ENCODE measurements around the gene SMIM13.

SMIM13 gene

DNA sequence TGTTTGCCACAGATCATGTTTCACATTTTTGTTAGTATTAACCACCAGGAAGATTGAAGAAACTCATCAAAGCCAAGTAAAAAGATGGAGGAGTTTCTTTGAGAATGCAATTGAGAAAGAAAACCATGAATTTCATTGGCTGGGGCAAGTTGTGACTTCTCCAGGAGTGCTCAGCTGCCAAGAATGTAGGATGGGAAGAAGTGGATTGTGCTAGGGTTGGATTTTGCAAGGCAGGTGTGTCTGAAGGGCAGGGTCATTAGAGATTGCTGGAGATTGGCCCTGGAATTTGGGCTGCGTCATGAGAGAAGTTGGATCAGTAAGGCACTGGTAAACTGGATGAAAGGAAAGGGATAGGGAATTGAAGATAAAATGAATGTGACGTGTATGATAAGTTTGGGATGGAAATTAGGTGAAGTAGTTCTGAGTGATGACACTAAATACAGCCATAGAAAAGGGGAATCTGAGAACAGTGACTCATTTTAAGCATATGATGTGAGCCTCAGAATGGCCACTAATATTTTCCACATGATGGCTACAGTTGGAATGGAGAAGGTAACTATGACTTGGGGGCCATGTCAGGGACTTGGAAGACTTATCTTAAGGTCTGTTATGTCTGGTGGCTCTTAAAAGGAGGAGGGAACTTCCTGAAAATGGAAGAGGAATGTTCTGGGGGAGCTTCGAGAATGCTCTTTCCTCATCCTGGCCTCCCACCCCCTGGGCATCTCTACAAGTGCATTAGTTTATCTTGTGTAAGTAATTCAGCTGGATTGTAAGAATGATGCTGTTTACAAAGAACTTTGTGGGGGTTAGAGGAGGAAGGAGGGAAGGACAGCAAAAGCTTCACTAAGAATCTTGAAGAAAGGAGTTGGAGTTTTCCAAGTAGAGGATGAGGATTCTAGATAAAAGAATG, 45.7 kb downstream of the SMIM13 start:
- Histone ChIP-seq H3K4me3 (IDR thresholded peaks at IDR 0.05; ENCODE audit: insufficient read depth, low read depth, low read length) (no peak overlapping the region), H3K36me3 (ENCODE audit: insufficient read depth) (0 out of 2 replicates have a peak, but pooled peaks cover 7% of the 10 kb centered on the region), H3K27ac (no peak overlapping the region), H4K20me1 (ENCODE audit: insufficient read depth) (no peaks in the 10 kb centered on the region), H3K79me2 (ENCODE audit: insufficient read depth, low read depth) (no peaks in the 10 kb centered on the region), H3K4me2 (no peak overlapping the region), H3K27me3 (ENCODE audit: insufficient read depth, low read depth) (no peaks in the 10 kb centered on the region), H2AFZ (ENCODE audit: low read depth) (no peak overlapping the region), H3K9ac (no peak overlapping the region), H3K4me1 (ENCODE audit: low read depth, poor library complexity, severe bottlenecking) (no peaks in the 10 kb centered on the region)
- TF ChIP-seq, protein P1, sequence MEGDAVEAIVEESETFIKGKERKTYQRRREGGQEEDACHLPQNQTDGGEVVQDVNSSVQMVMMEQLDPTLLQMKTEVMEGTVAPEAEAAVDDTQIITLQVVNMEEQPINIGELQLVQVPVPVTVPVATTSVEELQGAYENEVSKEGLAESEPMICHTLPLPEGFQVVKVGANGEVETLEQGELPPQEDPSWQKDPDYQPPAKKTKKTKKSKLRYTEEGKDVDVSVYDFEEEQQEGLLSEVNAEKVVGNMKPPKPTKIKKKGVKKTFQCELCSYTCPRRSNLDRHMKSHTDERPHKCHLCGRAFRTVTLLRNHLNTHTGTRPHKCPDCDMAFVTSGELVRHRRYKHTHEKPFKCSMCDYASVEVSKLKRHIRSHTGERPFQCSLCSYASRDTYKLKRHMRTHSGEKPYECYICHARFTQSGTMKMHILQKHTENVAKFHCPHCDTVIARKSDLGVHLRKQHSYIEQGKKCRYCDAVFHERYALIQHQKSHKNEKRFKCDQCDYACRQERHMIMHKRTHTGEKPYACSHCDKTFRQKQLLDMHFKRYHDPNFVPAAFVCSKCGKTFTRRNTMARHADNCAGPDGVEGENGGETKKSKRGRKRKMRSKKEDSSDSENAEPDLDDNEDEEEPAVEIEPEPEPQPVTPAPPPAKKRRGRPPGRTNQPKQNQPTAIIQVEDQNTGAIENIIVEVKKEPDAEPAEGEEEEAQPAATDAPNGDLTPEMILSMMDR (conservative IDR thresholded peaks at IDR 0.05; ENCODE audit: low read depth, low read length), result no peak

DNA sequence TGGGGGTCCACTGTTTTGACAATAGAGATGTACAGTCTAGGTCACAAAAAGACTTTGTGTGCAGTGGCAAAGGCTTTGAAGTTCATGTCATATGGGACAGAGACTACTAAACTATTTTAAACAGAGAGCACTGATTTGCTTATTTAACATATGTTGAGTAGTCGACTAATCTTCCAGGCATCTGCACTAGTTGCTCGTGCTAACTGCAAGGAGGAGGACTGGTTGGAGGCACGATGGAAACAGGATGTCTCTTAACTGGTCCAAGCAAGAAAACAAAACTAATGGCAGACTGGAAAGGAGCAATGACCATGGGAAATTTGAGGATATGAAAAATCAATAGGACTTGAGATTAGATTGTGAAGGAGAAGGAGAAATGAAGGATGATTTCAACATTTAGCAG, 46.4 kb downstream of the SMIM13 start:
- Histone ChIP-seq H3K27ac (no peak overlapping the region), H3K79me2 (ENCODE audit: insufficient read depth, low read depth) (no peaks in the 10 kb centered on the region), H2AFZ (ENCODE audit: low read depth) (no peak overlapping the region), H3K4me1 (ENCODE audit: low read depth, poor library complexity, severe bottlenecking) (peaks cover 3% of the 10 kb centered on the region), H3K9ac (no peak overlapping the region), H4K20me1 (ENCODE audit: insufficient read depth) (no peaks in the 10 kb centered on the region), H3K4me2 (no peak overlapping the region), H3K36me3 (ENCODE audit: insufficient read depth) (0 out of 2 replicates have a peak, but pooled peaks cover 3% of the 10 kb centered on the region), H3K4me3 (IDR thresholded peaks at IDR 0.05; ENCODE audit: insufficient read depth, low read depth, low read length) (no peak overlapping the region), H3K27me3 (ENCODE audit: insufficient read depth, low read depth) (no peaks in the 10 kb centered on the region)
- TF ChIP-seq, protein P1 (conservative IDR thresholded peaks at IDR 0.05; ENCODE audit: low read depth, low read length), result no peak

DNA sequence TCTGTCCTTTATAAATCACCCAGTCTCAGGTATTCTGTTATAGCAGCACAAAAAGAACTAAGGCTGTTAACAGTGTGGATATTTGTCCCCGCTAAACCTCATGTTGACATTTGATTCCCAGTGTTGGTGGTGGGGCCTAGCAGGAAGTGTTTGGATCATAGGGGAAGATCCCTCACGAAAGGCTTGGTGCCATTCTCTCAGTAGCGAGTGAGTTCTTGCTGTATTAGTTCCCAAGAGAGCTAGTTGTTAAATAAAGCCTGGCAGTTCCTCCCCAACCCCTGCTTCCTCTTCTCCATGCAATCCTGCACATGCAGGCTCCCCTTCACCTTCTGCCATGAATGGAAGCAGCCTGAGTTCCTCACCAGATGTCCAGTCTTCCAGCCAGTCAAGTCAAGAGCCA, 47.7 kb downstream of the SMIM13 start:
- no peaks in the 10 kb centered on the region for H3K27me3 ChIP-seq (ENCODE audit: insufficient read depth, low read depth)
- H4K20me1 ChIP-seq (ENCODE audit: insufficient read depth), result no peaks in the 10 kb centered on the region
- no peak overlapping the region for H3K4me2 ChIP-seq
- peaks cover 3% of the 10 kb centered on the region for H3K4me1 ChIP-seq (ENCODE audit: low read depth, poor library complexity, severe bottlenecking)
- no peak overlapping the region for H3K9ac ChIP-seq
- H3K36me3 ChIP-seq (ENCODE audit: insufficient read depth), result no peaks in the 10 kb centered on the region
- no peak overlapping the region for H2AFZ ChIP-seq (ENCODE audit: low read depth)
- H3K27ac ChIP-seq, result no peak overlapping the region
- no peaks in the 10 kb centered on the region for H3K79me2 ChIP-seq (ENCODE audit: insufficient read depth, low read depth)
- TF ChIP-seq, protein P1 (conservative IDR thresholded peaks at IDR 0.05; ENCODE audit: low read depth, low read length), result no peak
- no peak overlapping the region for H3K4me3 ChIP-seq (IDR thresholded peaks at IDR 0.05; ENCODE audit: insufficient read depth, low read depth, low read length)

DNA sequence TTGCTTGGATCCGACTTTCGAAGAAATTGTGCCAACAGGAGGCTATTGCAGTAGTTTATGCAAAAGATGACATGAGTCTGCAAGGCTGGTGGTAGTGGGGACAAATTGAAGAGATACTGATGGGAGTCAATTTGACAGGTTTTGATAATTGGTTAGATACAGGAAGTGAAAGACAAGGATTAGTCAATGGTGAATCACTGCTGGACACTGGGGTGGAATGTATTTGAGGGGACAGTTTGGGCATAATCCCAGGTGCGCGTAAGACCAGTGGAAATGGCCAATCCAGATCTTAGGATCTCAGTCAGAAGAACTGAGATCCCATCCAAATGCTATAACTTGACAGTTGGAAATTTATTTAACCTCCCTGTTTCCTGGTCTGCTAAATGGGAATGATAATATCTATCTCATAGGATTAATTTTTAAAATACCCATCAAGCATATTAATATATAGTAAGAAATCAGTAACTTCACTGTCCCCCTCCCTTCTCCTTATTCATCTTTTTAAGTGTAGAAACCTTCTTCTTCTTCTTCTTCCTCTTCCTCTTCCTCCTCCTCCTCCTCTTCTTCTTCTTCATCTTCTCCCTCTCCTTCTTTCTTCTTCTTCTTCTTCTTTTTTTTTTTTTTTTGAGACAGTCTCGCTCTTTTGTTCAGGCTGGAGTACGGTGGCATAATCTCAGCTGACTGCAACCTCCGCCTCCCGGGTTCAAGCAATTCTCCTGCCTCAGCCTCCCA, 48.8 kb downstream of the SMIM13 start:
- H3K9ac ChIP-seq, result no peak overlapping the region
- no peaks in the 10 kb centered on the region for H3K79me2 ChIP-seq (ENCODE audit: insufficient read depth, low read depth)
- no peaks in the 10 kb centered on the region for H3K27me3 ChIP-seq (ENCODE audit: insufficient read depth, low read depth)
- H2AFZ ChIP-seq (ENCODE audit: low read depth), result no peak overlapping the region
- TF ChIP-seq, protein P1 (conservative IDR thresholded peaks at IDR 0.05; ENCODE audit: low read depth, low read length), result no peak
- H3K4me3 ChIP-seq (IDR thresholded peaks at IDR 0.05; ENCODE audit: insufficient read depth, low read depth, low read length), result no peak overlapping the region
- no peaks in the 10 kb centered on the region for H3K36me3 ChIP-seq (ENCODE audit: insufficient read depth)
- peaks cover 3% of the 10 kb centered on the region for H3K4me1 ChIP-seq (ENCODE audit: low read depth, poor library complexity, severe bottlenecking)
- no peaks in the 10 kb centered on the region for H4K20me1 ChIP-seq (ENCODE audit: insufficient read depth)
- H3K27ac ChIP-seq, result no peak overlapping the region
- no peak overlapping the region for H3K4me2 ChIP-seq
